Immature natural killer cell (primary cell): ENCODE measurements around the gene LMF1. TPM values are rescaled to one million over a fixed set of nuclear protein-coding genes. Genes with fewer than 3 reads are reported as not detected.
"Not testable (repeated sequence)": the region's sequence is repeated elsewhere in the genome, so short reads cannot be mapped to it uniquely, and the experiment has no call there.

Experiments used
- DNase-seq, 3 donors: peaks; one replicate each; pipeline ENCODE4 v3.0.0; 2022; ENCODE audit warnings: mixed read lengths in 1 of 3
- H3K27ac Mint-ChIP-seq, 6 donors: one replicate each; pipeline ENCODE4 v1.8.0; 2020; ENCODE audit warnings: mixed read lengths in 6 of 6, mild to moderate bottlenecking in 5 of 6, inconsistent platforms in 4 of 6, moderate library complexity in 3 of 6
- H3K27me3 Mint-ChIP-seq, 3 donors: one replicate each; pipeline ENCODE4 v1.8.0; 2020 to 2021; ENCODE audit warnings: low read depth in 3 of 3, mild to moderate bottlenecking in 3 of 3, mixed read lengths in 3 of 3, moderate library complexity in 3 of 3, inconsistent platforms in 1 of 3
- H3K36me3 Mint-ChIP-seq, 3 donors: one replicate each; pipeline ENCODE4 v1.8.0; 2020; ENCODE audit warnings: mixed read lengths in 3 of 3, inconsistent platforms in 2 of 3, mild to moderate bottlenecking in 2 of 3
- H3K4me1 Mint-ChIP-seq, 2 donors: one replicate each; pipeline ENCODE4 v1.8.0; 2020; ENCODE audit warnings: inconsistent platforms in 2 of 2, mild to moderate bottlenecking in 2 of 2, mixed read lengths in 2 of 2, moderate library complexity in 1 of 2
- H3K4me3 Mint-ChIP-seq, 5 donors: one replicate each; pipeline ENCODE4 v1.8.0; 2020; ENCODE audit warnings: mild to moderate bottlenecking in 5 of 5, mixed read lengths in 5 of 5, inconsistent platforms in 3 of 5, moderate library complexity in 3 of 5
- H3K9me3 Mint-ChIP-seq, 6 donors: one replicate each; pipeline ENCODE4 v1.8.0; 2020; ENCODE audit warnings: mild to moderate bottlenecking in 6 of 6, mixed read lengths in 6 of 6, inconsistent platforms in 4 of 6, moderate library complexity in 3 of 6
- polyA plus RNA-seq, 3 donors: library from polyadenylated mRNA; unstranded; fragments of 300-500 nt; fragmentation: Illumina TruSeq; gene quantifications; one replicate each; pipeline ENCODE4 v1.2.3, GENCODE V29; 2021

The LMF1 gene
- polyA plus RNA-seq, 3 donors from 2014 or later = 12.2 to 15.5 (median 12.6) TPM

DNA sequence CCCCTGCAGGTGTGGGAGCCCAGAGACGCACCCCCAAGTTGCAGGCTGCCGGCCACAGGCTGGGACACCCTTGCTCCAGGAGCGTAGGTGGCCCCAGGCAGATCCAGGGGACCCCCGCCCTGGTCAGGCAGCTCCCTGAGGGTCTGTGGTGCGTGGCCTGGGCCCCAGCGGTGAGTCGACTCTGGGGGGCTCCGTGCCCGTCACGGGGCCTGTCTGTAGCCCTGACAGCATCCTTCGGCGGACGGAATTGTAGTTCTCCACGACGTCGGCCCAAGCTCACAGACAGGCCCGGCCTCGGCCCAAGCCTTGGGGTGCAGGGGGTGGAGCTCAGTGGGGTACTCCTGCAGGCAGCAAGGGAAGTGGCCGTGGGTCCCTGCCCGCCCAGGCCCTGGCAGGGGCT lies 82.9 kb downstream of the LMF1 start:
- no peaks in the 10 kb centered on the region for H3K36me3 Mint-ChIP-seq
- no peaks in the 10 kb centered on the region for H3K27me3 Mint-ChIP-seq
- DNase-seq = no peak
- H3K4me3 Mint-ChIP-seq = no peak overlapping the region
- peaks cover 0 to 2% (median 0%) of the 10 kb centered on the region in 6 donors for H3K9me3 Mint-ChIP-seq
- H3K4me1 Mint-ChIP-seq = no peaks in the 10 kb centered on the region
- H3K27ac Mint-ChIP-seq = no peak overlapping the region

DNA sequence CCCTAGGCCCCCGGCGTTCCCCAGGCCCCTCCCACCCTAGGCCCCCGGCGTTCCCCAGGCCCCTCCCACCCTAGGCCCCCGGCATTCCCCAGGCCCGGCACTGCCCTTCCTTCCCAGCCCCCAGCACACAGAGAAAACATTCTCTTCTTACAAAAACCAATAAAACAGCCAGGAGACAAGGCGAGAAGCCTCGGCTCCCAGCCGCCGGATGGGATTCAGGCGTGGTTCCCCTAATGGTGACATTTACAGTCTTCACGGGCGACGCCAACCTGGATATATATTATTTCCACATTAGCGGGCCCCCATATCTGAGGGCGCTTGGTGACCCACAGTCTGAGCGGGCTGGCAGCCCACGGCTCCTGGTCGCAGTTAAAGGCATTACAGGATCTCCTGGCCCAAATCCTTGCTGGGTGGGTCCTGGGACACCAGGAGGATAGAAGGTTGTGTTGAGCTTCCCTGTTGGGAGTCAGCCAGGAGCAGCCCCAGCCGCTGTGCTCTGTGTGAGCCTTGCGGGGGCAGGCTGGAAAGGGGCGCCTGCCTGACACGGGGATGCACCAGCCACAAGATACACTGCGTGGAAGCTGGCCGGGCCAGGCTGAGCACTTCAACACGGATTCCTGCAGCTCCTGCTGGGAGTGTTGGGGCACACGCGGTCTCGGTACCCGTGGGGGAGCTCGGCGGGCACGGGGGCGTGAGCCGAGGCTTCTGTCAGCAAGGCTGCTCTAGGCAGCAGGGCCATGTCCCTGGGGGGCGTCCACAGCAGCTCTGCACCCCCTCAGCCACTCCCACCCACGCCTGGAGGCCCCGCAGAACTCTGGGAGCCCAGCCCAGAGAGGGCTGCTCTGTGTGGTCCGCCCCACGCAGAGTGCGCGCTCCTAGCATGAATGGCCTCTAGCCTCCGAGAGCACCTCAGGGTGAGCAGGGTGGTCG lies 83.7 kb downstream of the LMF1 start:
- H3K9me3 Mint-ChIP-seq = peaks cover 0 to 4% (median under 1%) of the 10 kb centered on the region in 6 donors
- DNase-seq = no peak
- no peak overlapping the region for H3K4me3 Mint-ChIP-seq
- no peaks in the 10 kb centered on the region for H3K36me3 Mint-ChIP-seq
- no peaks in the 10 kb centered on the region for H3K27me3 Mint-ChIP-seq
- H3K27ac Mint-ChIP-seq = no peak overlapping the region
- H3K4me1 Mint-ChIP-seq = no peaks in the 10 kb centered on the region

DNA sequence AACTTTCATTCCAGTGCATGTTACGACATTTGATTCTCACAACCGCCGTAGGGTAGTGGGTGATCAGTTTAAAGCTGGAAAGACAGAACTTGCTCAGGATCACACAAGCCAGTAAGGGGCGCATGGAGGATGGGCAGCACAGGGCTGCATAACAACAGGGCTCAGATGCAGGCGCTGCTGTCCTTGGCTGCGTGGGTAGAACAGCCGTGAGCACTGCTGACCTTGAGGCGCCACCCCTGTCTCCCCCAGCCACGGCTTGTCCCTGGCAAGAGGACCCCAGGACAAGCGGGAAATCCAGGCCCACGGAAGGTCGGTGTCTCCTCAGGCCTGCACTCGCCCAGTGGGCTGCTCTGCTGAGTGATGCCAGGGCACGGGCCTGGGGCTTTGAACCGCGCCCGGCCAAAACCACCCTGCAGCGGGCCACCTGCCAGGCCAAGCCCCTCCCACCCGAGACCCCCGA lies 84.7 kb downstream of the LMF1 start:
- Mint-ChIP-seq H3K4me1 (no peaks in the 10 kb centered on the region), H3K9me3 (peaks cover 0 to 4% (median under 1%) of the 10 kb centered on the region in 6 donors)

DNA sequence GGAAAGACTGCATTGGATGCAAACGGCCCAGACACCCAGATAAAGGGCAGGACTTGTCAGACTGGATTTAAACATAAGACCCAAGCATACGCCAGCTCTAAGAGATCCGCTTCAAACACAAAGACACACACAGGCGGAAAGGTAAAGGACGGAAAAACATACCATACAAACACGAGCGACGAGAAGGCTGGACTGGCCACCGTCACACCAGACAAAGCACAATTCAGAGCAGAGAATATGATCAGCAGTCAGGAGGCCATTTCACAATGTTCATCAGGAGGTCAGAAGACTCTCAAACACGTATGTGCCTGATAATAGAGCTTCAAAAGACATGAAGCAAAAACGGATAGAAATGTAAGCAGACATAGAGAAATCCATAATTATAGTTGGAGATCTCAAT lies 85.4 kb downstream of the LMF1 start:
- peaks cover 0 to 4% (median 3%) of the 10 kb centered on the region in 3 donors for H3K36me3 Mint-ChIP-seq
- H3K4me1 Mint-ChIP-seq = no peaks in the 10 kb centered on the region
- no peaks in the 10 kb centered on the region for H3K27me3 Mint-ChIP-seq
- no peak for DNase-seq
- H3K9me3 Mint-ChIP-seq = peaks cover 0 to 4% (median under 1%) of the 10 kb centered on the region in 6 donors
- H3K4me3 Mint-ChIP-seq = no peak overlapping the region
- H3K27ac Mint-ChIP-seq = no peak overlapping the region

More for the DNA sequence above, 84.7 kb downstream of the LMF1 start:
- H3K27me3 Mint-ChIP-seq = no peaks in the 10 kb centered on the region
- H3K27ac Mint-ChIP-seq = no peak overlapping the region
- DNase-seq = no peak
- H3K36me3 Mint-ChIP-seq = peaks cover 0 to 4% (median 3%) of the 10 kb centered on the region in 3 donors
- no peak overlapping the region for H3K4me3 Mint-ChIP-seq

DNA sequence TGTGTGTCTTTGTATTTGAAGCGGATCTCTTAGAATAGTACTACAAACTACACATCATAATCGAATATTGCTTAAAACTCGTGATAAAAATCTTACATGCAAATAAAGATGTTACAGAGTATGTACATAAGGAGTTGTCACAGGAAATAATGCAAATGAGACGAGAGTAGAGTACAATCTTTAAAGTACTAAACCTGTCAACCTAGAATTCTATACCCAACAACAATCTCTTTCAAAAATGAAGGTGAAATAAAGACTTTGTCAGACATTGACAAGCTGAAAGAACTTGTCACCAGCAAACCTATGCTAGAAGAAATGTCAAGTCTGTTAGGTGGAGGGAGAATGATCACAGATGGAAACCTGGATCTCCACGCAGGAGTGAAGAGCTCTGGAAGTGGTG lies 86.6 kb downstream of the LMF1 start:
- H3K27ac Mint-ChIP-seq = no peak overlapping the region
- H3K4me1 Mint-ChIP-seq = no peaks in the 10 kb centered on the region
- H3K4me3 Mint-ChIP-seq = no peak overlapping the region

DNA sequence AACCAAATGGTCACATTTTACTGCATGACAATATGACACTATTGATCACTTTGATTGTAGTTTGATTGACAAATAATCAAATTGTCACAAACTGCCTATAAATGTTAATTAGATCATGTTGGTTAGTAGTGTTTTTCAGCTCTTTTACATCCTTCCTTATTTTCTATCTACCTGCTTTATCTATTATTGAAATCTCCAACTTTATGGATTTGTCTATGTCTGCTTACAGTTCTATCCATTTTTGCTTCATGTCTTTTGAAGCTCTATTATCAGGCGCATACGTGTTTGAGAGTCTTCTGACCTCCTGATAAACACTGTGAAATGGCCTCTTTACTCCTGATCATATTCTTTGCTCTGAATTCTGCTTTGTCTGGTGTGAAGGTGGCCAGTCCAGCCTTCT lies 87.0 kb downstream of the LMF1 start:
- H3K27me3 Mint-ChIP-seq = no peaks in the 10 kb centered on the region
- H3K27ac Mint-ChIP-seq = no peak overlapping the region
- no peaks in the 10 kb centered on the region for H3K4me1 Mint-ChIP-seq
- H3K4me3 Mint-ChIP-seq = no peak overlapping the region
- H3K9me3 Mint-ChIP-seq = peaks cover 0 to 4% (median under 1%) of the 10 kb centered on the region in 6 donors
- peaks cover 0 to 4% (median 3%) of the 10 kb centered on the region in 3 donors for H3K36me3 Mint-ChIP-seq
- no peak for DNase-seq

More for the DNA sequence above, 86.6 kb downstream of the LMF1 start:
- Mint-ChIP-seq H3K36me3 (peaks cover 0 to 4% (median 3%) of the 10 kb centered on the region in 3 donors), H3K27me3 (no peaks in the 10 kb centered on the region), H3K9me3 (peaks cover 0 to 4% (median under 1%) of the 10 kb centered on the region in 6 donors)
- DNase-seq = no peak

- DNase-seq = no peak
- H3K4me3 Mint-ChIP-seq = no peak overlapping the region
These were observed 87.4 kb downstream of the LMF1 start for GRCh38 chr16:883340-883739.

DNA sequence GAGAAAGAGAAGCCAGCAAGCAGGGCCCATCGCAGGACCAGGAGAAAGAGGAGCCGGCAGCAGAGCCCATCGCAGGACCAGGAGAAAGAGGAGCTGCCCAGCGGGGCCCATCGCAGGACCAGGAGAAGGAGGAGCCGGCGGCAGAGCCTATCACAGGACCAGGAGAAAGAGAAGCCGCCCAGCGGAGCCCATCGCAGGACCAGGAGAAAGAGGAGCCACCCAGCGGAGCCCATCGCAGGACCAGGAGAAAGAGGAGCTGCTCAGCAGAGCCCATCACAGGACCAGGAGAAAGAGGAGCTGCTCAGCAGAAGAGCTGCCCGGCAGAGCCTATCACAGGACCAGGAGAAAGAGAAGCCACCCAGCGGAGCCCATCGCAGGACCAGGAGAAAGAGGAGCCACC lies 88.1 kb downstream of the LMF1 start:
- not testable (repeated sequence) for H3K4me1 Mint-ChIP-seq, DNase-seq, H3K4me3 Mint-ChIP-seq

More at GRCh38 chr16:883340-883739, 87.4 kb downstream of the LMF1 start:
- Mint-ChIP-seq H3K9me3 (peaks cover 0 to 4% (median under 1%) of the 10 kb centered on the region in 6 donors), H3K27ac (no peak overlapping the region), H3K36me3 (peaks cover 0 to 4% (median 3%) of the 10 kb centered on the region in 3 donors), H3K4me1 (no peaks in the 10 kb centered on the region), H3K27me3 (no peaks in the 10 kb centered on the region)

DNA sequence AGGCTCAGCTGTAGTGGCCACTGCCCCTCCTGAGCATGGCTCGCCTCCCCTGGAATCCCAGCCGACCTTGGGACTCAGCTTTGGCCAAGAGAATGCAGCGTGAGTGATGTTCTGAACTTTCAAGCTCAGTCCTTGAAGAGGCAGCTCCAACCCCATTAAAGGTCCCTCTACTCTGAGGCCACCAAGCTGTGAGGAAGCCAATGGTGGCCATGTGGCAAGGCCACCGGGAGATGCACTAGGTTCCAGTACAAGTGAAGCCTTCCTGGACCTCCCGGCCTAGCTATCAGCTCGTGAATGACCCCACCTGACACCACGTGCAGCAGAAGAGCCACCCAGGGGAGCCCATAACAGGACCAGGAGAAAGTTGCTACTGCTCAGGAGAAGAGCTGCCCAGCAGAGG lies 88.5 kb downstream of the LMF1 start:
- no peak overlapping the region for H3K4me3 Mint-ChIP-seq
- no peak for DNase-seq
- H3K36me3 Mint-ChIP-seq = peaks cover 2 to 4% (median 3%) of the 10 kb centered on the region in 3 donors
- H3K9me3 Mint-ChIP-seq = peaks cover 0 to 4% (median under 1%) of the 10 kb centered on the region in 6 donors
- no peaks in the 10 kb centered on the region for H3K27me3 Mint-ChIP-seq
- H3K27ac Mint-ChIP-seq = no peak overlapping the region
- no peaks in the 10 kb centered on the region for H3K4me1 Mint-ChIP-seq

More for the DNA sequence above, 88.1 kb downstream of the LMF1 start:
- not testable (repeated sequence) for H3K27me3 Mint-ChIP-seq, H3K9me3 Mint-ChIP-seq, H3K36me3 Mint-ChIP-seq, H3K27ac Mint-ChIP-seq

DNA sequence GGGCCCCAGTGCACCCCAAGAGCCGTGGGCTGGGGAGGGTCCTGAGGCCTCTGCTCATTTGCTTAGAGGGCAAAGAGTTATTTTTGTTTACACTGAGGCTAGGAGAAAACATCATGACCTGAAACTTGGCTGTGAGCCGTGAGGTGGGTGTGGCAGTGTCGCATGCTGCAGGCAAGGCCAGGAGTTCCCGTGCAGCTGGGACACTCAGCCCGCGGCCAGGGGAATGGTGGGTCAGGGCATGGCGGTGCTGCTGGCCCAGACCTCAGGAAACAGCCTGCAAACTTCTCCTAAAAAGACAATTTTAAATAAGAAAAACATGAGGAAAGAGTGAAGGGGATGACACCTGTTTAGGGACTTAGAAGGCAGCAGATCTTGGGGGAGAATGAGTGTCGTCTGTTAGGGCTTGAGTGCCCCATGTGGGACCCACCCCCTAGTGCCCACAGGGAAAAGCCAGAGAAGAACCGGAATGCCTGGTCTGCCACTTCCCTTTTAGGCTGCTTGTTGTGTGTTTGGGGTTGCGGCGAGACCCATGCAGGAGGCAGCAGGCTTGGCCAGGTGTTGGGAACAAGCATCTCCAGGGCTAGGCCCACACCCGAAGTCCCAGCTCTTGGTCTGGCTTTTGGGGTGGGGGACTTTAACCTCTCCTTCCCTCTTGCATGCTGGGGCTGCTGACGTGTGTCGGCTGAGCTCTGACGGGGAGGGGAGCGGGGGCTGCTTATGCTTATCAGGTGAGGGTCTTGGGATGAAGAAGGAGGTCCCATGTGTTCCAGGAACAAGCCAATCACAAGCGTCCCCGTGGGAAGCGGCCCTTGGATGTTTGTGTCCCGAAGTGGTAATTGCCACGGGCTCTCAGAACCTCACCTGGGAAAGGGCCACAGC lies 89.3 kb downstream of the LMF1 start:
- H3K27ac Mint-ChIP-seq = peak overlapping the region in 1 of 6 donors; percentile 54

GRCh38 chr16:880471-881171 lies 90.2 kb downstream of the LMF1 start:
- no peak overlapping the region for H3K27ac Mint-ChIP-seq
- H3K4me3 Mint-ChIP-seq = no peak overlapping the region
- peaks cover 3 to 6% (median 4%) of the 10 kb centered on the region in 3 donors for H3K36me3 Mint-ChIP-seq
- DNase-seq = no peak
- no peaks in the 10 kb centered on the region for H3K27me3 Mint-ChIP-seq
- no peaks in the 10 kb centered on the region for H3K4me1 Mint-ChIP-seq
- peaks cover 0 to 4% (median 0%) of the 10 kb centered on the region in 6 donors for H3K9me3 Mint-ChIP-seq

More for the DNA sequence above, 89.3 kb downstream of the LMF1 start:
- Mint-ChIP-seq H3K4me3 (no peak overlapping the region), H3K36me3 (peaks cover 3 to 6% (median 4%) of the 10 kb centered on the region in 3 donors), H3K4me1 (no peaks in the 10 kb centered on the region), H3K27me3 (no peaks in the 10 kb centered on the region), H3K9me3 (peaks cover 0 to 4% (median 0%) of the 10 kb centered on the region in 6 donors)
- DNase-seq = no peak

GRCh38 chr16:879986-880385 lies 90.8 kb downstream of the LMF1 start:
- H3K4me3 Mint-ChIP-seq = no peak overlapping the region
- H3K27ac Mint-ChIP-seq = no peak overlapping the region
- DNase-seq = no peak
- H3K27me3 Mint-ChIP-seq = no peaks in the 10 kb centered on the region
- H3K9me3 Mint-ChIP-seq = peaks cover 0 to 4% (median 0%) of the 10 kb centered on the region in 6 donors
- no peaks in the 10 kb centered on the region for H3K4me1 Mint-ChIP-seq
- H3K36me3 Mint-ChIP-seq = peaks cover 3 to 6% (median 4%) of the 10 kb centered on the region in 3 donors

DNA sequence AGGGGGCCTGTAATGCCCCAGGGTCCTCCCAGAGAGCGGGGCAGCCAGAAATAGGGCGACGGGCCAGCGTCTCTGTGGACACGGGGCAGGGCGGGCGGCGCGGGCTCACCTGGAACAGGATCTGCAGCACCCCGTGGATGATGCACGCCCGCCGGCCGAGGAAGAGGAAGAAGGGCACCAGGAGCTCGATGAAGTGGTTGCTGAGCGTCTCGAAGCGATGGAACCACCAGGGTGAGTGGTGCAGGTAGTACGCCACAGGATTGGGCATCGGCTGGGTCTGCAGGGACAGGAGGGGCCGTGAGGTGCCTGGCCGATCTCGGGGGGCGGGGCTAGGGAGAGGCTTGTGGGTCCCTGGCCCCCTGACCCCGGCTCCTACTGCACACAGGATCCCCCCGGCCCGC lies 91.3 kb downstream of the LMF1 start:
- Mint-ChIP-seq H3K27me3 (no peaks in the 10 kb centered on the region), H3K4me1 (no peaks in the 10 kb centered on the region), H3K27ac (no peak overlapping the region), H3K36me3 (peaks cover 3 to 6% (median 4%) of the 10 kb centered on the region in 3 donors), H3K4me3 (no peak overlapping the region), H3K9me3 (peaks cover 0 to 4% (median 0%) of the 10 kb centered on the region in 6 donors)
- no peak for DNase-seq
